SK-N-SH treated with all-trans-retinoic acid at 6 μM for 48 hours (cell line): ENCODE results near the gene WDR18.
A peak's percentile ranks its signal among the peaks of the same experiment; 100 is the strongest.

Experiments
- ATAC-seq: fragments of 200-7000 bp; cut with Tn5 transposase; 3 replicates; pipeline ENCODE4 v1.9.1; 2020; ENCODE audit warnings: mild to moderate bottlenecking, moderate library complexity
- BACH2 ChIP-seq: fragments of 250-450 bp; sonication (Bioruptor Pico); IDR thresholded peaks from 2 replicates; pipeline ENCODE4 v1.9.0; 2021; ENCODE audit warnings: mild to moderate bottlenecking, borderline replicate concordance
- CSDC2 ChIP-seq: fragments of 250-450 bp; sonication (Bioruptor Pico); IDR thresholded peaks from 2 replicates; pipeline ENCODE4 v1.5.0; 2020; ENCODE audit warnings: mild to moderate bottlenecking, moderate library complexity
- CSRNP3 ChIP-seq: fragments of 250-450 bp; sonication (Bioruptor Pico); IDR thresholded peaks from 2 replicates; pipeline ENCODE4 v1.5.1; 2021; ENCODE audit warnings: mild to moderate bottlenecking, moderate library complexity
- ESRRG ChIP-seq: fragments of 250-450 bp; sonication (Bioruptor Pico); IDR thresholded peaks from 2 replicates; pipeline ENCODE4 v1.6.1; 2021; ENCODE audit warnings: mild to moderate bottlenecking
- GLIS3 ChIP-seq: fragments of 250-450 bp; sonication (Bioruptor Pico); IDR thresholded peaks from 2 replicates; pipeline ENCODE4 v1.5.0; 2020; ENCODE audit warnings: mild to moderate bottlenecking, moderate library complexity
- ISL1 ChIP-seq: fragments of 250-450 bp; sonication (Bioruptor Pico); IDR thresholded peaks from 2 replicates; pipeline ENCODE4 v2.1.2; 2022; ENCODE audit warnings: mild to moderate bottlenecking, moderate library complexity
- OSR1 ChIP-seq: fragments of 250-450 bp; sonication (Bioruptor Pico); IDR thresholded peaks from 2 replicates; pipeline ENCODE4 v1.8.0; 2022; ENCODE audit warnings: moderate library complexity, mild to moderate bottlenecking, inconsistent platforms
- RARB ChIP-seq: fragments of 250-450 bp; sonication (Bioruptor Pico); IDR thresholded peaks from 2 replicates; pipeline ENCODE4 v1.8.0; 2021; ENCODE audit warnings: mild to moderate bottlenecking, moderate library complexity
- TCF4 ChIP-seq: fragments of 250-450 bp; sonication (Bioruptor Pico); IDR thresholded peaks from 2 replicates; pipeline ENCODE4 v1.8.0; 2021; ENCODE audit warnings: mild to moderate bottlenecking, moderate library complexity, borderline replicate concordance
- ZC3H10 ChIP-seq: fragments of 250-450 bp; sonication (Bioruptor Pico); IDR thresholded peaks from 2 replicates; pipeline ENCODE4 v1.5.1; 2021; ENCODE audit warnings: mild to moderate bottlenecking, moderate library complexity
- ZFP3 ChIP-seq: fragments of 250-450 bp; sonication (Bioruptor Pico); IDR thresholded peaks from 2 replicates; pipeline ENCODE4 v1.5.0; 2020; ENCODE audit warnings: mild to moderate bottlenecking, moderate library complexity
- ZNF565 ChIP-seq: fragments of 450-650 bp; formaldehyde crosslinking; conservative IDR thresholded peaks from 2 replicates; pipeline ENCODE4 v1.5.0; 2020; ENCODE audit warnings: low read depth, mild to moderate bottlenecking, moderate library complexity
- ZNF70 ChIP-seq: fragments of 450-650 bp; formaldehyde crosslinking; IDR thresholded peaks from 2 replicates; pipeline ENCODE4 v1.5.0; 2020; ENCODE audit warnings: mild to moderate bottlenecking, moderate library complexity
- TF ChIP-seq, protein P1 (sequence below): fragments of 250-450 bp; sonication (Bioruptor Pico); IDR thresholded peaks from 2 replicates; pipeline ENCODE4 v1.5.0; 2020; ENCODE audit warnings: mild to moderate bottlenecking, moderate library complexity
- TF ChIP-seq, protein P2 (sequence below): fragments of 250-450 bp; sonication (Bioruptor Pico); IDR thresholded peaks from 2 replicates; pipeline ENCODE4 v1.8.0; 2021; ENCODE audit warnings: low read depth, mild to moderate bottlenecking, moderate library complexity, borderline replicate concordance

The WDR18 gene

GRCh38 chr19:939439-939838 lies 44.7 kb upstream of the WDR18 start:
- ATAC-seq, result no peak
- TF ChIP-seq TCF4 (CRISPR knock-in tag) (no peak), ZFP3 (CRISPR knock-in tag) (no peak), CSDC2 (no peak), ESRRG (CRISPR knock-in tag) (no peak), GLIS3 (CRISPR knock-in tag) (no peak), ZNF565 (CRISPR knock-in tag) (no peak)
- TF ChIP-seq, protein P1, sequence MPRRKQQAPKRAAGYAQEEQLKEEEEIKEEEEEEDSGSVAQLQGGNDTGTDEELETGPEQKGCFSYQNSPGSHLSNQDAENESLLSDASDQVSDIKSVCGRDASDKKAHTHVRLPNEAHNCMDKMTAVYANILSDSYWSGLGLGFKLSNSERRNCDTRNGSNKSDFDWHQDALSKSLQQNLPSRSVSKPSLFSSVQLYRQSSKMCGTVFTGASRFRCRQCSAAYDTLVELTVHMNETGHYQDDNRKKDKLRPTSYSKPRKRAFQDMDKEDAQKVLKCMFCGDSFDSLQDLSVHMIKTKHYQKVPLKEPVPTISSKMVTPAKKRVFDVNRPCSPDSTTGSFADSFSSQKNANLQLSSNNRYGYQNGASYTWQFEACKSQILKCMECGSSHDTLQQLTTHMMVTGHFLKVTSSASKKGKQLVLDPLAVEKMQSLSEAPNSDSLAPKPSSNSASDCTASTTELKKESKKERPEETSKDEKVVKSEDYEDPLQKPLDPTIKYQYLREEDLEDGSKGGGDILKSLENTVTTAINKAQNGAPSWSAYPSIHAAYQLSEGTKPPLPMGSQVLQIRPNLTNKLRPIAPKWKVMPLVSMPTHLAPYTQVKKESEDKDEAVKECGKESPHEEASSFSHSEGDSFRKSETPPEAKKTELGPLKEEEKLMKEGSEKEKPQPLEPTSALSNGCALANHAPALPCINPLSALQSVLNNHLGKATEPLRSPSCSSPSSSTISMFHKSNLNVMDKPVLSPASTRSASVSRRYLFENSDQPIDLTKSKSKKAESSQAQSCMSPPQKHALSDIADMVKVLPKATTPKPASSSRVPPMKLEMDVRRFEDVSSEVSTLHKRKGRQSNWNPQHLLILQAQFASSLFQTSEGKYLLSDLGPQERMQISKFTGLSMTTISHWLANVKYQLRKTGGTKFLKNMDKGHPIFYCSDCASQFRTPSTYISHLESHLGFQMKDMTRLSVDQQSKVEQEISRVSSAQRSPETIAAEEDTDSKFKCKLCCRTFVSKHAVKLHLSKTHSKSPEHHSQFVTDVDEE (CRISPR knock-in tag), result no peak

GRCh38 chr19:939922-940321 lies 44.2 kb upstream of the WDR18 start:
- TF ChIP-seq ZFP3 (CRISPR knock-in tag) (peak; percentile 100), ZC3H10 (CRISPR knock-in tag) (no peak), TCF4 (CRISPR knock-in tag) (no peak), ZNF70 (no peak), BACH2 (CRISPR knock-in tag) (no peak)
- TF ChIP-seq, all 23 proteins: peak for 1
- ATAC-seq, result no peak

DNA sequence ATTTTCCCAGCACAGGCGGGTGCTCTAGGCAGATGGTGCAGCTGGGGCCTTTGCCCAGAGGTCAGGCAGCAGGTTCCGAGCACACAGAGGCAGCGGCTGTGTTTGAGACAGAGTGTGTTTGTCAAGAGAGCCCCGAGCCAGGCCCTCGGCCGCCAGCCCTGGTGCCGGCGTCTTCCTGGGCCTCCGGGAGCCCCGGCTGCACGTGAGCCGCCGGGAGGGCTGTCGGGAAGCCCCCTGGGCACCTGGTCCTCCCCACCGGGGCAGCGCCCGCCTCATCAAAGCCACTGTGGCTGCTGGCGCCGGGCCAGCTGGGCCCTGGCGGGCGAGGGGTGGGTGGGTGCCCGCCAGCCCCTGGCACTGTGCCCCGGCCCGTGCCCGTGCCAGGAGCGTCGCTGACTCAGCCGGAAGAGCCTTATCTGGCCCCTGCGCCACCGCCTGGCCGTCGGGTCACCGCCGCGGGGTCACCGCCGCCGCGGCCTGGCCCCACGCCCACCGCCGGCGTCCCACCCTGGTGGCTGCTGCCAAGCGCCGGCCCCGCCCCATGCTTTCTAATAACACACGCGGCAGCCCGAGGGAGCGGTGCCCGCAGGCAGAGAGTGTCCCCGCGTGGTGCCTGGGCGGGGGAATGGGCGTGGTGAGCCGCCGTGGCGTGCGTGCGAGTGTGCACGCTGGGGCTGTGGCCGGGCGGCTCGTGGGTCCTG lies 43.4 kb upstream of the WDR18 start:
- no peak for TF ChIP-seq ZNF70
- TF ChIP-seq, protein P1 (CRISPR knock-in tag), result peak; percentile 49; the same call in 1 of the 2 replicates
- ATAC-seq, result peak; percentile 85

DNA sequence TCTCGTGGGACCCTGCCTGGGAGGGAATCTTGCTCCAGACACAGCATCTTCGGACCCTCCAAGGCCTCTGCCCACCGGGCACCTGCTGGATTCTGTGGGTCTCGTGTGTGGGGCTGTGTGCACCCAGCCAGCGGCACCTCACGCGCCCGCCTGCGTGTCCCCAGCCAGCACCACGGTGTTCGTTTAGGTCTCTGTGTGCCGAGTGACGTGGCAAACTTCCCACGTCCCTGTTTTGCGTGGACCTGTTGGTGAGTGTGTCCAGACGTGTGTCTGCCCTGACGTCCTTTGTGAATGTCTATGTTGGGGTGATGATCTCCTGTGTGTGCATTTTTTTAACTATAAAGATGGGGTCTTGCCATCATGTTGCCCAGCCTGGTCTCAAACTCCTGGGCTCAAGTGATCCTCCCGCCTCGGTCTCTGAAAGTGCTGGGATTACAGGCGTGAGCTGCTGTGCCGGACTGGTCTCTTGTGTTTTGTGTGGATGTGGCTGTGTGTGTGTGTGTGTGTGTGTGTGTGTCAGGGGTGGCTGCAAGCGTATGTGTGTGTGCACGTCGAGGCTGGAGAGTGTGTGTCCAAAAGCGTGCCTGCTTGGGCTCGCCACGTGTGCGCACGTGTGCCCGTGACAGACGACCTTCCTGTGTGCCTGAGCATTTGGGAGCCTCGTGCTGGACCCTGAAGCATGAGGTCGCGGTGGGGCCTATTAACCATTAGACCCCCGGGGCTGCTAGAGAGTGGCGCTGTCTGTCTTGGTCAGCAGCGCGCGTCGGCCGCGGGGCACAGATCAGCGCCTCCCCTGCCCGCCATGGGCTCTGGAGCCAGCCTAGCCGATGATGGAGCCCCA lies 42.6 kb upstream of the WDR18 start:
- TF ChIP-seq, protein P2, sequence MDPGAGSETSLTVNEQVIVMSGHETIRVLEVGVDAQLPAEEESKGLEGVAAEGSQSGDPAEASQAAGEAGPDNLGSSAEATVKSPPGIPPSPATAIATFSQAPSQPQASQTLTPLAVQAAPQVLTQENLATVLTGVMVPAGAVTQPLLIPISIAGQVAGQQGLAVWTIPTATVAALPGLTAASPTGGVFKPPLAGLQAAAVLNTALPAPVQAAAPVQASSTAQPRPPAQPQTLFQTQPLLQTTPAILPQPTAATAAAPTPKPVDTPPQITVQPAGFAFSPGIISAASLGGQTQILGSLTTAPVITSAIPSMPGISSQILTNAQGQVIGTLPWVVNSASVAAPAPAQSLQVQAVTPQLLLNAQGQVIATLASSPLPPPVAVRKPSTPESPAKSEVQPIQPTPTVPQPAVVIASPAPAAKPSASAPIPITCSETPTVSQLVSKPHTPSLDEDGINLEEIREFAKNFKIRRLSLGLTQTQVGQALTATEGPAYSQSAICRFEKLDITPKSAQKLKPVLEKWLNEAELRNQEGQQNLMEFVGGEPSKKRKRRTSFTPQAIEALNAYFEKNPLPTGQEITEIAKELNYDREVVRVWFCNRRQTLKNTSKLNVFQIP (CRISPR knock-in tag), result no peak
- TF ChIP-seq ISL1 (CRISPR knock-in tag), result no peak
- no peak for TF ChIP-seq RARB
- TF ChIP-seq CSRNP3 (CRISPR knock-in tag), result no peak
- no peak for TF ChIP-seq ZC3H10 (CRISPR knock-in tag)
- no peak for TF ChIP-seq ESRRG (CRISPR knock-in tag)
- no peak for TF ChIP-seq ZFP3 (CRISPR knock-in tag)
- TF ChIP-seq OSR1 (CRISPR knock-in tag), result no peak
- no peak for TF ChIP-seq ZNF70
- ATAC-seq, result no peak
